SIG-M5 treated with dmso at 0.1 percent for 504 hours (cell line): ENCODE measurements around the gene LINC00305.

ENCODE experiments used
- DNase-seq: peaks from one replicate; lab custom pipeline; 2025; ENCODE audit not compliant: unreplicated experiment; lab: John Stamatoyannopoulos, UW

LINC00305 gene

GRCh38 chr18:64116571-64117175, 32.2 kb downstream of the LINC00305 start:
- DNase-seq, result no peak

DNA sequence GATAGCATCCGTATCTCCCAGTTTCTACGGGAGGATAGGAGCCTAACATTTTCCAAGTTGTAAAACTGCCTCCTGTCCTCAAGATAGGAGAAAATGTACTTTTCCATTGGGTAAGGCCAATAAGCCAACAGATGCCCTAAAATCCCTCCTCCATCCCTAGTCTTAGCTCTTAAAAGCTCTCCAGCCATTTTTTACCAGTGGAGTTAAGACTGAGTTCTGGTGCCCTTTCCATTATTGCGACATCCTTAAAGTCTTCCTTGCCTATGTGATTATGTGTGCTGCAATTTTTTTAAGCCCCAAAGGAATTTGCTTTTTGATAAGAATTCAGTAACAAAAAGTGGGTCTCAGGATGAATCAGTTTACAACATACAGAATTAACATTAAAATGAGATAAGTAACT, 33.0 kb downstream of the LINC00305 start:
- DNase-seq, result peak; percentile 28

- no peak for DNase-seq
Observed at GRCh38 chr18:64111950-64112349, 36.9 kb downstream of the LINC00305 start.

DNA sequence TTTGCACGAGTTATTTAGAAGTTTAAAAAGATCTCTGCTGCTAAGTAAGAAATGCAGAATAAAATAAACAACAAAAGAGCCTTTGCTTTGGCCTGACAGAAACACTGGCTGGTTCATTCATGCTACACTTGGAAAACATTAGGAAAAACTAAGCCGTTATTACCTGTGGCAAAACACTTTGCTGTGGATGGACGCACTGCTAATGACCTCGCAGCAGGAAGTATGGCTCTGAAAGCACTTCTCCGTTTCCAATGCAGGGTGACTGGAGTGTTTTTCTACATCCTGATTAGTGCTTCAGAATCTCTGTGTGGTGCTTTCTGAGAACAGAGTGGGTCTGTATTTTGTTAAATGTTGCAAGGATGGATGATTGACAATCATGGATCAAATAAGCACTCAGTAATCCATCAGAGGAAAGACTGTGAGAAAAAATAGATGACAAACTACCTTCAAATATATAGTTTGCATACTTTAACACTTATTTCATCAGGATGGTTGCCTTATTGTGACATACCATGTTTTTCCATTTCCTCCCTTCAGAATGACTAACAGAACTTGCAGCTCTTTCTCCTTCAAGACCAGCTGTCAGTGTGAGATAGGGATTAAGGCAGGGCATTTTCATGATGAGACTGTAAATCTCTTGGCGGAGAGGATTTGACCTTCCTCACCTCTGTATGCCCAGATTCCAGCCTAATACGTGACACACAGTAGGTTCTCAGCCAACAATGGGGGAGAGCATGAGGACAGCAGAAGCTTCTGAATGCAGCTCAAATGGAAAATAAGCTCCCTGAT, 38.0 kb downstream of the LINC00305 start:
- peak; percentile 48 for DNase-seq

DNA sequence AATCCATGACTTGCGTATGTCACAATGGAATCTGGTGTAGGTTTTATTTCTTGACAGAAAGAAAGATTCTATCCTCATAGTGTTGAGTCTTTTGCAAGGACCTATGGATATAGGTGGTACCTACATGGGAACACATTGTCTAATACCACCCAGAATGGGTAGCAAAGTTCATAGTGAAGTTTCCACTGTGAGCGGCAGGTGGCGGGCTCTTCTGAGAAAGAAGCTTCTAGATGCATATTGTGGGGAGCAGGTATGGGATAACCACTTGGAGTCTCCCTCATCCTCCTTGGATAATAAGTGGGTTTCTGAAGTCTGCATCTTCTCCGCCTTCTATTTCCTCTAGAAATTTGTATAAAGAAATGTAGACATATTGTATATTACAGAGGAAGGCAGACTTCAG, 44.9 kb downstream of the LINC00305 start:
- DNase-seq, result no peak

- no peak for DNase-seq
Observed at GRCh38 chr18:64100116-64100922, 48.6 kb downstream of the LINC00305 start.

DNA sequence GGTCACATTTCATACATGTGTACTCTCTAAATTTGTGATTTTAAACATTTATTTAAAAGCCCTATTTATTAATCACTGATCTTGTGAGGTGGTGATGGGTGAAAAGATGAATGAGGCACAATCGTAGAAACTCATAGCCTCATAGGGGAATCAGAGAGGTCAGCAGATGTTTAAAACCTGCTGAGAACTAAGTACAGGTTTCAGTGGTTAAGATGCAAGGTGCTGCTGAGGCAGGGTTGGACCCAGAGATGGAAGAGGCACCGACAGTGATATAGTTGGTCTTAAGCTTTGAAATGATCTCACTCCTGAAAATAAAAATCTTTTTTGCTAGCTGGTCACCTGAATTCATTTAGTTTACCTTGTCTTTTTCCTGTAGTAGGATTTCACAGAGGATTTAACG, 49.6 kb downstream of the LINC00305 start:
- DNase-seq, result no peak

- no peak for DNase-seq
Observed at GRCh38 chr18:64097497-64097896, 51.4 kb downstream of the LINC00305 start.

- DNase-seq, result no peak
Observed at GRCh38 chr18:64095056-64095455, 53.8 kb downstream of the LINC00305 start.

DNA sequence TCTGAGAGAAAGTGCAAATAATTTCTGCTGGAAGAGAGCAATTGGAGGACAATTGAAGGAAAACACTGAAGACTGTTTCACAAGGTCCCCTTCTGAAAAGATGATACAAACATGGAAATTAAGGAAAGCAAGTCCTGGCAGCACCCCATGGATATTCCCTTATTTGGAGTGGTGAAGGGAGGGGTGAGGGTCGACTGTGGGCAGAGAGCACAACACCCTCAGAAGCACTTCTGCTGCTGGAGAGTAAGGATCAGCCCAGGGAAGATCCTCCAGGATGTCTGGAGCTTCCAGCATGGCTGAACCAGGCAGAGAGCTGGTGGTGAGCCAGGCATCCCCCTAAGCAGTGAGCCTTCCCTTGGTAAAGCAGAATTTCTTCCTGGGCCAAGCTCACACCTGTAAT, 54.7 kb downstream of the LINC00305 start:
- no peak for DNase-seq

GRCh38 chr18:64091526-64091925, 57.4 kb downstream of the LINC00305 start:
- DNase-seq, result no peak

DNA sequence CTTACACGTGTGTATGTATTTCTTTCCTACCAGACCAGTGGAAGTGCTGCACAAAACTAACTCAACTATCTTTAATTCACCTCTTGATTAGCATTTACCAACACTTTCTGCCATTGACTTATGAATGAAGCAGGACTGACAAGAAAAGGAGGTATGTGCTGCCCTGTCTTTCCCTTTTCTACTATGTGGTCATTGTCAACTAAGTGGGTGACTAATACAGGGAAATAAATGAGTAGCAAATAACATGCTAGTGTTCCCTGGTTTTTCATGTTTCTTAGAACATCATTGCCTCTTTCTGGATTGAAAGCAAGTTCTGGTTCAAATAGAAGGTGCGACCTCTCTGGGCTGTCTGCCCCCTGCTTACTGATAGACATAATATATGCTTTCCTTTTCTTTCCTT, 58.0 kb downstream of the LINC00305 start:
- DNase-seq, result no peak

- DNase-seq, result no peak
Observed at GRCh38 chr18:64083916-64084315, 65.0 kb downstream of the LINC00305 start.

DNA sequence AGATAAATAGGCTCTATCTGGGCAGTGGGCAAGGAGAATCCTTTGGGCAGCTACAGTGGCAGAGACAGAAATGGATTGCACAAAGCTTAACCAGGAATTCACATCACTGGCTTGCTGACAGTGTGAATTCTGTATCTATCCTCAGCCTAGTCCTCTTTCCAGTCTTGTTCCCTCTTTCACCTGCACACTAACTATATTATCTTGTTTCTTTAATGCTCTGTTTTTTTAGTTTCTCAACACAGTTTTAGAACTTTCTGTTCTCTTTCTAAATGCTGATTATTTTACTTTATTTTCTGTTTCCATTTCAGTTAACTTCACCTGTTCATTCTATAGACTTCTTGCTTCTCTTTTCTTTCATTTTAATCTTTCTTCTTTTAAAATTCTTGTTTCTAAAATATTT, 66.4 kb downstream of the LINC00305 start:
- no peak for DNase-seq

DNA sequence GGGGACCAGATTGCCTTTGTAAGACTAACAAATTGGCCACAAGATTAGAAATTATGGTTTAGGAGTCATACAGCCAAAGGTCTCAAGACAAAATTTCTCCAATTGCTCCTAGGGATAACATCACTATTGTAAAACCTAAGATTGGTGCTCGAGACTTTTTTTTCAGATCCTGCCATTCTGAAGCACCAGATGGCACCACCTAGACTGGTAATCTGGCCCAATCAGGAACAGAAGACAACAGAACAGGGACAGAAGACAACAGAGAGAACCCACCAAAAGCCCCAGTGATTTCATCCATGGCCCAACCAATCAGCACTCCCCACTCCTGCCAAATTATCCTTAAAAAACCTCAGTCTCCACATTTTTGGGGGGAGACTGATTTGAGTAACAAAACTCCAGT, 66.8 kb downstream of the LINC00305 start:
- no peak for DNase-seq

DNA sequence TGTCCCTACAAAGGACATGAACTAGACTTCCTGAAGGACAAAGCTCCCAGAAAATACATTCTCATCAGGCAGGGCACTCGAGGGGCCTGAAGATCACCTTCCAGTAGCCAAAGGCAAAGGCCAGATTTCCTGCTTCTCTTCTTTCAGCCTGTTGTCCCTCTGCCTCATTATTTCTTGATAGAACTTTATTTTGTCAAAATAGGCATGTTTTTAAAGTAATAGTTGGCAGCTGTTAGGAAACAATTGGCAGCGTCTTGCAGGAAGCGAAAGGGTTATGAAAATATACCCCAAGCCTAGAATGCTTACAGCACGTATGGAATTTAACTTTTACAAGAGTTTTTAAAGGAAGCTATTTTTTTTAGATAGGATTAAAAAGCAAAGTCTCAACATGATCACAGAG, 74.9 kb downstream of the LINC00305 start:
- no peak for DNase-seq

DNA sequence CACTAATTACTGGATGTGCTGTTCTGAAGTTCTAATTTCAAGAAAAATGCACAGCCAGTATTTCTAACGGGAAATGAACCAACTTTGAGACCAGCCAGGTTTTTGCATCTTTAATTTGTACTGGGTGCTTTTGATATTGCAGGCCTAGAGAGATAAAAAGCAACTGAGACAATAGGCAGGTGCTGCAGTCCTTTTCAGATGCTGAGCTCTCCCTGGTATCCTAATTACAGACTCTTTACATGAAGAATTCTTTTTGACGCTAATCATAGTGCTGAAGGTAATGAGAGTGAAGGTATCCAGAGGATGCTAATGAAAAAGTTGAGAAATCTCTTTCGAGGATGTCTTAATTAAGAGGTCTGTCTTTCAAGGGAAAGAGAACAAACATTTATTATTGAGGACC, 93.9 kb downstream of the LINC00305 start:
- DNase-seq, result no peak

DNA sequence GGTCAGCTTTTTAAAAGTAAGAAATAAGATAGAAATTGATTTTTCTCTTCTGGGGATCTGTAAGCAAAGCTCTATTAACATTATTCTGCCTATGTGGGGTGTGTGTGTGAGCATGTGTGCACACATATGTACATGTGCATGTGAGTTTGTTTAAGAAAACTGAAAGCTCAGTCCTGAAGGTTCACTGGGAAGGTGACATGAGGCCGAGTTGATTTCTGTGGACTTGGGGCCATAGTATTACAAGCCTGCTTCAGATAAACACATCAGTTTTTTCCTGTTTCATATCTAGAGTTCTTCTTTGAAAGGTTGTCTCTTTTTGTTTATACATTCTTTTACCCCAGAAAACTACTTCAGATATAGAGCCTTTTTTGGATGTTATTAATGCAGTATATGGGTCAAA, 95.6 kb downstream of the LINC00305 start:
- DNase-seq, result no peak

- DNase-seq, result no peak
Observed at GRCh38 chr18:64052772-64053171, 96.1 kb downstream of the LINC00305 start.

GRCh38 chr18:64044616-64045015, 104.3 kb downstream of the LINC00305 start:
- DNase-seq, result no peak

GRCh38 chr18:64042728-64043358, 106.0 kb downstream of the LINC00305 start:
- no peak for DNase-seq
